ENCODE data around the gene PLK3.
"Not testable (repeated sequence)": the region's sequence is repeated elsewhere in the genome, so short reads cannot be mapped to it uniquely, and the experiment has no call there.

PLK3 gene

GRCh38 chr1:44808063-44808937 is 8.1 kb downstream of the PLK3 start, which contains the start of gene BTBD19:
Gene BTBD19 (plus strand): TSS chr1:44808523. CDS start chr1:44808821, 298 bp downstream.
- DNase-seq = peak in 49 of 56 donors; percentile 27 to 85 (median 66)

- DNase-seq = peak in 6 of 56 donors; percentile 19 to 45 (median 31)
Measured at GRCh38 chr1:44808938-44809917, 9.1 kb downstream of the PLK3 start.

- peak in 29 of 56 donors; percentile 10 to 64 (median 36) for DNase-seq
Measured at GRCh38 chr1:44810101-44810761, 10.1 kb downstream of the PLK3 start.

- not testable (repeated sequence) for DNase-seq
Measured at GRCh38 chr1:44810762-44811105, 10.6 kb downstream of the PLK3 start.

- no peak for DNase-seq
Measured at GRCh38 chr1:44811234-44811633, 11.1 kb downstream of the PLK3 start.

GRCh38 chr1:44812822-44813543 is 12.8 kb downstream of the PLK3 start:
- peak in 4 of 56 donors; percentile 46 to 54 (median 53) for DNase-seq

GRCh38 chr1:44815926-44816325 is 15.7 kb downstream of the PLK3 start:
- DNase-seq = not testable (repeated sequence)

GRCh38 chr1:44817307-44817706 is 17.1 kb downstream of the PLK3 start:
- no peak for DNase-seq

- DNase-seq = no peak
Measured at GRCh38 chr1:44817771-44818495, 17.8 kb downstream of the PLK3 start.

- DNase-seq = no peak
Measured at GRCh38 chr1:44819196-44819607, 19.0 kb downstream of the PLK3 start.

- peak in 45 of 56 donors; percentile 23 to 78 (median 55) for DNase-seq
Measured at GRCh38 chr1:44819608-44820327, 19.6 kb downstream of the PLK3 start.

- DNase-seq = no peak
Measured at GRCh38 chr1:44820328-44821239, 20.4 kb downstream of the PLK3 start.

GRCh38 chr1:44821240-44821715 is 21.1 kb downstream of the PLK3 start:
- DNase-seq = no peak

GRCh38 chr1:44822131-44822701 is 22.0 kb downstream of the PLK3 start:
- no peak for DNase-seq

GRCh38 chr1:44822981-44823451 is 22.8 kb downstream of the PLK3 start:
- no peak for DNase-seq

- DNase-seq = not testable (repeated sequence)
Measured at GRCh38 chr1:44824392-44824791, 24.2 kb downstream of the PLK3 start.
